HG03095 (cell line): Measurements from ENCODE around the gene CCDC47.

Experiments
- ATAC-seq: cut with Tn5 transposase; IDR thresholded peaks from one replicate; pipeline ENCODE4 v1.9.1; 2021; ENCODE audit warnings: moderate library complexity; ENCODE audit not compliant: unreplicated experiment

The CCDC47 gene

DNA sequence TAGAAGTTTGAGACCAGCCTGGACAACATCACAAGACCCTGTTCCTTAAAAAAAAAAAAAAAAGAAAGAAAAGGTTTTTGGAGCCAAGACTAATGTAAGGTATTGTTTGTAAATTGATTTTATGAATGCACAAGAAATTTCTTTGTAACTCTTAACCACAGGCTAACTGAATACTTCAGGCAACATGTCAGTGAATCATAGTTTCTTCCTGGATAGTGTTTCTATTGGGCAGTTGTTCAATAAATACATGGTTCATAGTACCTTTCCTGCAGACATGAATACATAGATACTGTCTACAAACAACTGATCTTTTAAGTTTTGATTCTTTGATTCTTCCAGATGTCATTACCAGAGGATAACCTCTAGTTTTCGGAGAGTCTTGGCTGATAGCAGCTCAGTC is 12.2 kb upstream of the CCDC47 start:
- no peak for ATAC-seq

DNA sequence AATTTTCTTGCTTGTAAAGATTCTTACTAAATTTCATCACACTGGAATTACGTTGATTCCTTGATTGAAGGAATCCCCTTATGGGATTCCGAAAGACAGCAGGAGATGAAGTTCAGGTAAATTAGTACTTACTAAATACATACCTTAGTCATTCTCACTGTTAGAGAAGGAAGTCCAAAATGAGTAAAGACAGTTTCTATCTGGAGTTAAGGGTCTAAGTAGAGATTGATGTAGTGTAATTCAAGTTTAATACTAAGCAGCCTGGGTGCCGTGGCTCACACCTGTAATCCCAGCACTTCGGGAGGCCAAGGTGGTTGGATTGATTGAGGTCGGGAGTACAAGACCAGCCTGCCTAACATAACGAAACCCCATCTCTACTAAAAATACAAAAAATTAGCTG is 10.1 kb upstream of the CCDC47 start:
- no peak for ATAC-seq

DNA sequence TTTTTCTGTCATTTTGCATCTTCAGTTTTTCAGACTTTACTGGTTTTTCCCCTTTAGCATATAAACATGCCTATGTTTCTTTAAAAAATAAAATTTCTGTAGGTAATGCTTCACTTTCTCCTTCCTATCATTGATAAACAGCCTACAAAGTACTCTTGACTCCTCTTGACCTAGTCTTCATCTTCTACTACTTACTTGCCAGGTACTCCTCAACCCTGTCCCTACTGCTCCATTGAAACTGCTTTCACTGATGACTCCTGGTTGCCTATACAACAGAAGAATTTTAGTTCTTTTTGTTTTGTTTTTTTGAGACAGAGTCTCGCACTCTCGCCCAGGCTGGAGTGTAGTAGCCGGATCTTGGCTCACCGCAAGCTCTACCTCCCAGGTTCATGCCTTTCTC is 7.5 kb upstream of the CCDC47 start:
- no peak for ATAC-seq

DNA sequence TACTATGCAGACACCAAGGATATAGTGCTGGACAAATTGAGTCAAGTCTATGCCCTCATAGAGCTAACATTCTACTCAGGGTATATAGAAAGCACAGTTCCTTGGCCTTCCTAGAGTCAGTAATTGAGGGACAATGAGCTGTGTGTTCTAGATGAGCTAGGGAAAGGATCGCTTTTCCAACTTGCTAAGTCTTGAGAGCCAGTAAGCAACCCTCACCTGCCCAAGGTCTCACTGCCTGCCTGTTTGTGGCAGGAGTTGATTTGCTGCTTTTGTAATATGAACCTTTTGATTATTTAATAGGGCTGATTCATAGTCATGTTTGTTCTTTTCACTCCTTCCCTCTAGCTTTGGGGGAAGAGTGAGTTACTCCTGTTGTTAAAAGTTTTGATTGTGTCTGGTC is 7.1 kb upstream of the CCDC47 start:
- no peak for ATAC-seq

DNA sequence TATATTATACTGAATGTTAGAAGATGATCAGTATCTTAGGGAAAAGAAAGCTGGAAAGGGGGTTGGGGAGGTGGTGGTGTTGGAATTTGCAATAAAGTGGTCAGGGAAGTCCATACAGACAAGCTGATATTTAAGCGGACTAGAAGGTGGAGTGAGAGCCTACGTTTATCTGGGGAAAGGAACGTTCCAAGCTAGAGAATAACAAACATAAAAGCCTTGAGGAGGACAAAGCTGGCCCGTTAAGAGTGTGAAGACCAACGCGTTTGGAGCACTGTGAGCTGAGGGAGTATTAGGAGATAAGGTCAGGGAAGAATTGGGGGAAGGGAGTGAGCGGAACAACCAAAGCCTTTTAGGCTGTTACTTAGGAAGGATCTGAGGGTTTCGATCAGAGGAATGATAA is 2.0 kb upstream of the CCDC47 start:
- ATAC-seq, result no peak

DNA sequence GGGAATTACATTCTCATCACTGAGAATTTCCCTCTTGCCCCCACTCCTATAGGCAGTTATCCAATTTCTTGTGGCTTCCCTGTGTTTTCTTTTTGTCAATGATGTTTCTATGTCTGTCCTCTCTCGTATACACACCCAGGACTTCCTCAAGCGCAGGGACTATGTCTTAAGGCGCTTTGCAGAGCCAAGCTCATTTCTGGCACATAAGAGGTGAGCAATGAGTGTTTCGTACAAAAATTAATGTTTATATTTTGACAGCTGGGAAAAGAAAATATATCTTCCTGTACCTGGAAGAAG is 1.5 kb upstream of the CCDC47 start:
- ATAC-seq, result no peak

DNA sequence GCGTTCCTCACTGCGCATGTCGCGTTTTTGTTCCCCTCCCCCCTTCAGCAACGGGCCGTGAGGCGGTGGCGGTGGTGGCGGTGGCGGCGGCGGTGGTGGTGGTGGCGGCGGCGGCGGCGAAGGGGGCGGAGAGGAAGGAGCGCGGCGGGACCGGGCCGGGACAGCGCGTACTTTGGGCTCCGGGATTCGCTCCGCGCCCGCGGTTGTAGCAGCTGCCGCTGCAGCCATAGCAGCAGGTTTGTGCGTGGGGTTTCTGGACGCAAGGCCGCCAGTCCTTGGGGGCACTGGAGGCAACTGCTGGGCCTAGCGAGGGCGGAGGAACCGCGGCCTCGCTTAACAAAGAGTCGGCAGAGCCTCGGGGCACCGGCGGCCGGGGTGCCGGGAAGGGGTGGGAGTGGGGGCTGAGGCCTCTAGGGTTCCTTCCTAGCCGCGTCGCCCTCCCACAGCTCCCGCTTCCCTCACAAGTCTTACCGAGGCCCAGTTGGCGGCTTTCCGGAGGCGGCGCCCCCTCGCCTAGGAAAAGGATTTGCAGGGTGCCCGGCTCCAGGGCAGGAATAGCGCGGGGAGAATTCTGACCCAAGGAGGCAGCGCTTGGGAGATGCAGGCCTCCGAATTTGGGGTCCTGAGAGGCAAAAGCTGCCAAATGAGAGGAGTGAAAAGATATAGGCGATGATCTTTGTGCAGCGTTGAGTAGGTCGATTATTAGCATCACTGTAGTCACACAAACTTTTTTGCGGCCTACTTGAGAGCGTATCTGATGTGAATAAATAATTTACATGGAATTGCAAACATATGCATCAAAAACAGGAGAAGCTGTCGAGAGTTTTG is 958 bp upstream of the CCDC47 start, which contains the start of gene DDX42:
Gene DDX42, plus strand, starts transcription at position 30 of the 828 bp plus-strand sequence. CDS start 12,880 bp downstream, outside the sequence.
- ATAC-seq, result peak; percentile 9

DNA sequence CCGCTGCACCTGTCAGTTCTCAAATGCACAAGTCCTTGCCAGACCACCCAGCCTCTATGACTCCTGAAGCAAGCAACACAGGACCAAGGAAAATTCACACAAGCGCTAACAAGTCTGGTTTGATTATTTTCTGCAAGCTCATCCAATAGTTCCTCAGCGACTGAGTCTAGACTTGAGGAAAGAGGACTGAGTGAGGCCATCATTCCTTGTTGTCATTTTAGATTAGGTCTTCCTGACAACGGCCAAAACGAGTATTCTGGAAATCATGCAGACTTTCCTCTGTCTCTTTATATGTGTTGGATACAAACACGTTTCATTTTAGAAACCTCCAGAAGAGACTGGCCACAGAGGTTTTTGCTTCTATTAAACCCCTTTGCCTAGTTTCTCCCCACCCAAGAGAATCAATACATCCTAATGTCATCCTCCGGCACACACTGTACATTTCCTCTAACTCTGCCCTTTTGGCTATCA is 561 bp downstream of the CCDC47 start:
- ATAC-seq, result no peak

DNA sequence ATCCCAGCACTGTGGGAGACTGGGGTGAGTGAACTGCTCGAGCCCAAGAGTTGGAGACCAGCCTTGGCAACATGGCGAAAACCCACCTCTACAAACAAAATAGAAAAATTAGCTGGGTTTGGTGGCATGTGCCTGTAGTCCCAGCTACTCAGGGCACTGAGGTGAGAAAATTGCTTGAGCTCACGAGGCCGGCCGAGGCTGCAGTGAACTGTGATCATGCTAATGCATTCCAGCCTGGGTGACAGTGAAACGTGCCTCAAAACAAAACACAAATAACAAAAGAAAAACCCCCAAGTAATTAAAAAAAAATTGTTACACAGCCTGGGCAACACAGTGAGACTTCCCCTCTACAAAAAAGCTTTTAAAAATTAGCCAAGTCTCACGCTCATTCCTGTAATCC is 5.0 kb downstream of the CCDC47 start:
- ATAC-seq, result no peak

DNA sequence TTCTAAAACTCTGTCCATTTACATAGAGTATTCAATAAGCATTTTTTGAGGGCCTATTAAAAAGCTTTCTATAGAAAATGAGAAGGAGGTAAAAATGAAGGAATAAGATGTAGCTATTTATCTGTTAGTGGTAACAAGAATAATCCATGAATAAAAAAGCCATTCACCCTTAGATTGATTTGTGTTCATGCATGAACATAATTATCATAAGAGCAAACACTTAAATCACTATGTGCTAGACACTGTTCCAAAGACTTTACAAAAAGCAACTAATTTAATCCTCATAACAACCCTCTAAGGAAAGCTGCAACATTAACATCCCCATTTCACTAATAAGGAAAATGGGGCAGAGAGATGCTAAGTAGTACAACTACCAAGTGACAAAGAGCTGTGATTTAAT is 6.6 kb downstream of the CCDC47 start:
- no peak for ATAC-seq

DNA sequence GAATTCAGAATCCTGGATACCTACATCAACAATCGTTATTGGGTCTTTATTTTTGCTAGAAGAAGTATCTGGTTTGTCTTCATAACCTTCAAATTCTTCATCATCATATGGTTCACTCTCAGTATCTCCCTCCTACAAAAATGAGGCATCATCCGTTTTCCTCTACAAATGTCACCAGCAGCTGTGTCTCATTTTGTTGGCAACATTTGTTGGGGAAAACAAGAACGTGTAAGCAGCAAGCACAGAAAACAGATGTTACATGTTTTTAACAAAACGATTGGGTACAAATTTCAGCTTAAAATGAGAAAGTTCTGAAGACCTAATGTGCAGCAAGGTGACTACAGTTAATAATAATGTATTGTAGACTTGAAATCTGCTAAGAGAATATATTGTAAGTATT is 8.7 kb downstream of the CCDC47 start:
- no peak for ATAC-seq

DNA sequence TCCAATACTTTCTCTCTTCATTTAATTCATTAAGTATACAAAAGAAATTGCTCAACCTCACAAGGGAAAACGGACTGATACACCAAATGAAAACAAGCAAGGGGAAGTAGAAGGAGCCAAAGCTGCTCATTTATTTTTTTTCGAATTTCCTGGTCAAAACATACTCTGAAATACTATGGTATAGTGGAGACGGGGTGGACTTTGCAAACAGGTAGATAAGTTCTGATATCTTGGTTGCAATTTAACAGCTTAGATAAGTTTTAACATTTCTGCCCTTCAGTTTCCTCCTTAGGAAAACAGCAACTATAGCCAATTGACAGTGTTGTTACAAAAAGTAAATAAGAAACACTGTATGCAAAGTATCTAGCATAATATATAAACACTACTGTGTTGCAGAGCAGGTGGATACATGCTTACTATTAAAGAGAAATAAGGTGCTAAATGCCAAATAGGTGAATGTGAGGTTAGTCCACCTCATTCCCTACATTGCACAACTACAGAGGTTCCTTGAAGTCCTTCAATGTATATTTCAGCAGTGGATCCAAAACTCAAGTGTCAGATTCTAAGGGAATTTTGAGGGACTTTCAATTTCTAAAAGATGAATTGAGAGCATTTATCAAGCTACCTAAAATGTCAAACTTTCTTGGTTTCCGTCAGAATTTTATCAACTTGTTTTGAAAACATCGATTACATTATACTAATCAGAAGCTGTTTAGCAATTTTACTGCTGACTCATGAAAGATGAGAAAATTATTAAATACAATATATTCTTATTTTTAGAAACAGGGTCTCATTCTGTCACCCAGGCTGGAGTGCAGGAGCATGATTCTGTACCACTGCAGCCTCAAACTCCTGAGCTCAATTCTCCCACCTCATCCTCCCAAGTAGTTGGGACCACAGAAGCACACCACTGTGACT is 11.0 kb downstream of the CCDC47 start:
- ATAC-seq, result no peak

DNA sequence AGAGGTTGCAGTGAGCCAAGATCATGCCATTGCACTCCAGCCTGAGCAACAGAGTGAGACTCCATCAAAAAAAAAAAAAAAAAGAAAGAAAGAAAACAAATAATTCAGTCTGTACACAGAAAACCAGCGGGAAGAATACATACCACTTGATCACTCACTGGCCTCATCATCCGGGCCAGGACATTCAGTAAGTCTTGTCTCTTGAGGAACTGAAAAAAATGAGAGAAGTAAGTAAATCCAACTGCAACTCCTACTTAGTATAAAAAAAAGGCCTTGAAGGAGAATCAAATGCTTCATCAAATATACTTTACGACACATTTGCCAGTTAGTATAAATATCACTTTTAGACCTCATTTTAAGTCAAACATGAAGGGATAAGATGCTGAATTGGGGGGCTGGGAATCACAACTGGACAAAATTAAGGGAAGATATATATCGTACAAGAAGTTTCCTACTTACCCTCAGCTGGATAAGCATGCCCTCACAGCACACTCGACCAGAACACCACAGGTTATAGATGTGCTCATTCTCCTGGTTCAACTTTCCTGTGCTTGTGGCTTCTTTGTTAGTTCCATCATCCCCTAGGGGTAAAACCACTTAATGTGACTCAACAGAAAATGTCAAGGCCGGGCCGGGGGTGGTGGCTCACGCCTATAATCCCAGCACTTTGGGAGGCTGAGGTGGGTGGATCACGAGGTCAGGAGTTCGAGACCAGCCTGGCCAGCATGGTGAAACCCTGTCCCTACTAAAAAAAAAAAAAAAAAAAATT is 12.4 kb downstream of the CCDC47 start:
- no peak for ATAC-seq

DNA sequence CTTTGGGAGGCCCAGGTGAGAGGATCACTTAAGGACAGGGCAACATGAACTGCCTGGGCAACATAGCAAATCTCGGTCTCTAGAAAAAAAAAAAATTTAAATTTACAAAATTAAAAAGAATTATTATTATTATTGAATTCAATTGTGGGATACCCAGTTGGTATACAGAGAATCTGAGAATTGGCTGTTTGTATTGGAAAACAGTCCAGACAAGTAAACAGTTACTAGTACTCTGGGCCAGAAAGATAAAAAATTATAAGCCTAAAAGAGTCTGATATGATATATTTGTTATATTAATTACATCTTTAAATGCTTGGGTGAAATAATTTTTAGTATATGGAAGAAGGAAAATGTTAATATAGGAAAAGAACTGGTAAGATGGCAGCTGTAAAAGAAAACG is 15.0 kb downstream of the CCDC47 start:
- ATAC-seq, result no peak

DNA sequence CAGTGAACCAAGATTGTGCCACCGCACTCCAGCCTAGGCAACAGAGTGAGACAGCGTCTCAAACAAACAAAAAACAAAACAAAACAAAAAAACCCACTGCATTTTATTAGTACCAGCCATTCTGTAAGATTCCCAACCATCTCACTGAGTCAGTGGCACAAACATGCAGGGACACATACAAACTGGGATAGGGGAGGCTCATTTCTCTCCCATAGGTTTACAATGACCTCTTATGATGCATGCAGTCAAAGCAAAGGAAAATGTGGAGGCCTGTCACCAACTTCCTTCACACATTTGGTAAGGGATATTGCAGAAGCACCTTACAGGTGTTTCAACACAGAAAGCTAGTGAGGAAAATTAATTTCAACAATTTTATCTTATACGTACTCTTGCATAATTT is 19.4 kb downstream of the CCDC47 start:
- no peak for ATAC-seq

DNA sequence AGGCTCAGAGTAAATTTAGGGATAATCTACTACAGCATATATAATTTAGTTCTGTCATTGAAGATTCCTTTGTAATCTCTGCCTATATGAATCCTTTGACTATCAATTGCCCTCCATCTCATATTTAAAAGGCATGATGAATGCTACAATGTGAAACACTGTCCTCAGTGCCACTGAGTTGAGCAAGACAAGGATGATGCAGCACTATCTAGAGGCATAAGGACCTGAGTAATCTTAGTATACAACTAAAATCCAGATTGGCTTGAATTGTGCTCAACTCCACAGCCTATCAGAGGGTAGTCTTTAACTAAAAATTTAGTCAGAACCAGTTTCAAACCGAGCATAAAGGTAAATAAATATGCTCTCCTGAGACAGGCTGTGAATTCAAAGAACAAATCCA is 20.2 kb downstream of the CCDC47 start:
- ATAC-seq, result no peak

DNA sequence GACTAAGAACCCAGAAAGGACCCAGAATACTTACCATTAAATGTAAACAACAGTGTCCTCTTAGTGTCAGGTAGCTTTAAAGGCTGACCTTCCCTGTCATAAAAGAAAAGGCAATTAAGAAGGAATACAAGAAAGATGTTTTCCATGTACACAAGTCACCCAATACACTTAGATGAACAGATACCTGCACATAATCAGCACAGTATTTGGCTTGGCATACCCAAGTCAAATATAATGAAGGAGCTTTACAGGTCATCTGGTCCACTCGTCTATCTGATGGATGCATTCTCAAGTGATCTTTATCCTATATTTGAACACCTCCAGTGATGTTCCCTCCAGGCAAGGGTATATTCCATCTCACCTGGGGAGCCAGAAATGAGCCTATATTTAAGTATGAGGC is 20.7 kb downstream of the CCDC47 start:
- ATAC-seq, result no peak

DNA sequence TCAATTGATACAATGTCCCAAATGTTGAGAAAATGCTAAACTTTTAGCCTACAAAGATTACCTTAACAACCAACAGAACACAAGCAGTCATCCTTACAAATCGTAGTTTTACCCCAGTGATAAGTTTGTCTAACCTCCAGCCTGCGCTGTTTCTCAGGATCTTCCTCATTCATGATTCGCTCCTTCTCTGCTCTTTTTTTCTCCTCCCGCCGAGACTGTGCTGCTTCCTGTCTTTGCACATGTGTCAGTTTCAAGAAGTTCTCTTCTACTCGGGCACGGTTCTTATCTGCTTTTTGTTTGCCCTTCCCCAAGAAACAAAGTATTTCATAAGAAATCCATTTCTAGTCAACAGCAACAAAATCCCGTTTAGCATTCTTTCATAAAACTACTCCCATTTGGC is 21.6 kb downstream of the CCDC47 start:
- no peak for ATAC-seq

DNA sequence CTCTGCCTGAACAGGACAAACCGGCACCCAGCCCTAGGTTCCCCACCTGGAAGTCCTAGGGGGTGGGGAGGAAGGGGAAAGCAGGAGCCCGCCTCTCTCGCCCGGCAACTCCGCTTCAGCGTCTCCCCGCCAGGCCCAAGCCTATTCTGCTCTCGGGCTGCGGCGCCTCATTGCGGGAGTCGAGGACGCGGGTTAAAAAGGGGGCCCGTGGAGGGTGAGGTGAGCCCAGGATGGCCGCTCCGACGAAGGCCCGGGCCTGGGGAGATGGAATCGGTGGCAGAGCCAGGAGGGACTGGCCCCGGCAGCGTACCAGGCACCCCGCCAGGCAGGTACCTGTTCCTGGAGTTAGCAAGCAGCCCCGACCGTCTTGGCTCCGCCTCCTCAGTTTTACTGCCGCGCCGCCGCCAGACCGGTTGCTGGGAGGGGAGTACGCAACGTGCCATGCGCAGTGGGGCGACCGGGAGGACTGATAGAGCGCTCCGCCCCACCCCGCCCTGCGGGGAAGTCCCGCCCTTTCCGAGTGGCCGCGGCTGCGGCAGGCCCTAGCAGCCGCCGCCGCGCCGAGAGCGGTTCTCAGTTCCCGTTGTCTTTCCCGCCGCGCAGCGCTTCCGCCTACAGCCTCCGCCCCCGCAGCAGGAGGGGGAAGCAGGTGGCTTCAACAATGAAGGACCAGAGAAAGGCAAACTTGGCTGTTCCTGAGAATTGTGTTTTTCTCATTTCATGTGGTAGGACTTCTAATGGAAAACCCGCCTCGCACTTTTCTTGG is 31.8 kb downstream of the CCDC47 start, which contains the start of gene STRADA:
Gene STRADA, minus strand, starts transcription at position 392 of the 766 bp plus-strand sequence. CDS start 13,430 bp downstream, outside the sequence.
- ATAC-seq, result peak; percentile 69

DNA sequence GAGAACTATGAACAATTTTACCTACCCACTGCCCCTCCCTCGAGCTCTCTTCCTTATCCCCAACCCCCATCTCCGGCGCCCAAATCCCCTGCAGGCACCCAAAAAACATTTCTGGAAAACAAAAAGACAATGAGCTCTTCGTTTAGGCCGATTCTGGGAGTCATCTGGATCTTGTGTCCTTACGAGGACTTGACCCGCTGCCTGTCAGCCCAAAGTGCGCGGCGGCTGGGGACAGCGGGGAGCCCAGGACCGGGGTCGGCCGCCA is 32.3 kb downstream of the CCDC47 start:
- ATAC-seq, result peak; percentile 15
